ENCODE measurements around the gene HCFC1R1.

DNA sequence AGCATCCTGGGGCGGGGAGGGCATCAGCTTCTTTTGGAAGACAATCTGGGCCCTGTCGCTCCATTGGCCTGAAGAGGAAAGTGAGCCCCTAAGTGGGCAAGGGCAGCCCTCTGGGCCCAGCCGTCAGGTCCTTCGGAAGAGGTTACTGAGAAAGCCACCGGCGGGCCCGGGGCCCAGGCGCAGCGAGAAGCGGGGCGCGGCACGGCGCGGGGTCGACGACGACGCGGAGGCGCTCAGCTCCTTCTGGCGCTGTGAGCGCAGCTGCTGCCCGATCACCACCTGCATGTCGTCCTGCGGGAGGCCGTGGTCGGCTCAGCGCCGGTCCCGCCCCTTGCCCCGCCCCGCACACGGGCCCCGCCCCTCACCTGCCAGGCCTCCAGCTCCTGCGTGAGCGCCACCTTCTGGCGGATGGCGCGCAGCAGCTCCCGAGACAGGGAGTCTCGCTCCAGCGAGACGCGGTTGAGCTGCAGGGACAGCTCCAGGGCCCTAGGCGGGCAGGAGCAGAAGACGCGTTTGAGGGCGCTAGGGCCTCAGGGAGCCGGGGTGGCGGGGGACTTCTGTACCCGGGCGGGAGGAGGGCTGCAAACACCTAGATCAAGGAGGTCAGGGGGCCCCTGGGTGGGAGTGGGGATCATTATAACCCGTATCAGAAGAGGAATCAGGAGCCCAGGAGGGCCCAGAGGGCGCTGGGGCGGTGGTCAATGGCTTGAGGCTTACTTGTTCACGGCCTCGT is 4.4 kb upstream of the HCFC1R1 start:
- TF ChIP-seq, protein P1, sequence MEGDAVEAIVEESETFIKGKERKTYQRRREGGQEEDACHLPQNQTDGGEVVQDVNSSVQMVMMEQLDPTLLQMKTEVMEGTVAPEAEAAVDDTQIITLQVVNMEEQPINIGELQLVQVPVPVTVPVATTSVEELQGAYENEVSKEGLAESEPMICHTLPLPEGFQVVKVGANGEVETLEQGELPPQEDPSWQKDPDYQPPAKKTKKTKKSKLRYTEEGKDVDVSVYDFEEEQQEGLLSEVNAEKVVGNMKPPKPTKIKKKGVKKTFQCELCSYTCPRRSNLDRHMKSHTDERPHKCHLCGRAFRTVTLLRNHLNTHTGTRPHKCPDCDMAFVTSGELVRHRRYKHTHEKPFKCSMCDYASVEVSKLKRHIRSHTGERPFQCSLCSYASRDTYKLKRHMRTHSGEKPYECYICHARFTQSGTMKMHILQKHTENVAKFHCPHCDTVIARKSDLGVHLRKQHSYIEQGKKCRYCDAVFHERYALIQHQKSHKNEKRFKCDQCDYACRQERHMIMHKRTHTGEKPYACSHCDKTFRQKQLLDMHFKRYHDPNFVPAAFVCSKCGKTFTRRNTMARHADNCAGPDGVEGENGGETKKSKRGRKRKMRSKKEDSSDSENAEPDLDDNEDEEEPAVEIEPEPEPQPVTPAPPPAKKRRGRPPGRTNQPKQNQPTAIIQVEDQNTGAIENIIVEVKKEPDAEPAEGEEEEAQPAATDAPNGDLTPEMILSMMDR (IDR thresholded peaks at IDR 0.05) = peak; percentile 75 to 85 (median 84)
- TF ChIP-seq POLR2A (IDR thresholded peaks at IDR 0.05) = no peak
